Mucosa of gallbladder (tissue), 1 donor: ENCODE results near the gene ARHGAP11B. TPM values are rescaled to one million over a fixed set of nuclear protein-coding genes. Genes with fewer than 3 reads are reported as not detected.

ENCODE experiments used
- total RNA-seq: library from RNA; stranded (reverse); gene quantifications from one replicate; pipeline ENCODE4 v1.2.1, GENCODE V29; 2021
- donor health status: DM: no; HTN: no; CAD: no.

The ARHGAP11B gene

Other genes with a start within 250 kb of the ARHGAP11B start
- gene CHRFAM7A, start 232.6 kb upstream of the ARHGAP11B start, total RNA-seq = 1.4 TPM
- 5.8 TPM for gene GOLGA8R, start 211.9 kb upstream of the ARHGAP11B start, total RNA-seq
- gene GOLGA8Q, start 74.1 kb upstream of the ARHGAP11B start, total RNA-seq = 1.6 TPM
- gene GOLGA8H, start 22.1 kb upstream of the ARHGAP11B start, total RNA-seq = 0.46 TPM